ENCODE measurements around the gene LYRM4. TPM values are rescaled to one million over a fixed set of nuclear protein-coding genes. Genes with fewer than 3 reads are reported as not detected.

LYRM4 gene
- total RNA-seq, 1 donor from 2014 or later, result 34.4 TPM

- Mint-ChIP-seq H3K36me3 (ENCODE audit: insufficient read depth) (no peaks in the 10 kb centered on the region), H3K4me1 (ENCODE audit: low read depth) (peaks cover 14% of the 10 kb centered on the region), H3K9me3 (ENCODE audit: low read depth) (no peaks in the 10 kb centered on the region), H3K27me3 (no peaks in the 10 kb centered on the region), H3K4me3 (ENCODE audit: low read depth) (no peak overlapping the region), H3K27ac (no peak overlapping the region)
- no peak for TF ChIP-seq CTCF (IDR thresholded peaks at IDR 0.05; ENCODE audit: unreplicated experiment)
- no peak for DNase-seq (ENCODE audit: low spot score, unreplicated experiment)
These were observed 69.5 kb downstream of the LYRM4 start for GRCh38 chr6:5191222-5191621.

DNA sequence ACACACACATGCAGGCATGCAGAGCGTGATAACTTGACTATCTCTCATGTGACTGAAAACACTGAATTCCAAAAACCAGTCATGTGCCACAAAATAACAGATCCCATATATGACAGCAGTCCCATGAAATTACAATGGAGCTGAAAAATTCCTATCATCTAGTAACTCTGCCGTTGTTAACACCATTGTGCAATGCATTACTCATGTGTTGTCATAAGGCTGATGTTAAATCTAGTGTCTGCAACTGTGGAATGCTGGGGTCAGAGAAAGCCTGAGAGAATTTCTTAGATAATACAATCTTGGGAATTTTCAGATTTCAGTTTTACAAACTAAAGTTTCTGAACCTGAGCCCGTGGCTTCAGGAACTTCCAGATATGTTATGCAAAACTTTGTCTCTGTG is 70.2 kb downstream of the LYRM4 start:
- Mint-ChIP-seq H3K9me3 (ENCODE audit: low read depth) (no peaks in the 10 kb centered on the region), H3K27me3 (no peaks in the 10 kb centered on the region), H3K4me1 (ENCODE audit: low read depth) (peaks cover 14% of the 10 kb centered on the region), H3K27ac (no peak overlapping the region), H3K36me3 (ENCODE audit: insufficient read depth) (no peaks in the 10 kb centered on the region), H3K4me3 (ENCODE audit: low read depth) (no peak overlapping the region)
- TF ChIP-seq CTCF (IDR thresholded peaks at IDR 0.05; ENCODE audit: unreplicated experiment), result no peak
- DNase-seq (ENCODE audit: low spot score, unreplicated experiment), result no peak

DNA sequence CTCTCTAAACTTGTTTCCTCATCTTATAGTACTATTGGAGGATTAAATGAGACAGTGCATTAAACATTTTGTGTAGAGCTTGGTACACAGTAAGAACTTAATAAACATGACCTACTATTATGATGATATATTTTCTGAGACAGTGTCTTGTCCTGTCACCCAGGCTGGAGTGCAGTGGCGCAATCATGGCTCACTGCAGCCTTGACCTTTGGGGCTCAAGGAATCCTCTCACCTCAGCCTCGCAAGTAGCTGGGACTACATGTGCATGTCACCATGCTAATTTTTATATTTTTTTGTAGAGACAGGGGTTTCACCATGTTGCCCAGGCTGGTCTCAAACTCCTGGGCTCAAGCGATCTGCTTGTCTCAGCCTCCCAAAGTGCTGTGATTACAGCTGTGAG is 72.1 kb downstream of the LYRM4 start:
- Mint-ChIP-seq H3K4me3 (ENCODE audit: low read depth) (no peak overlapping the region), H3K36me3 (ENCODE audit: insufficient read depth) (no peaks in the 10 kb centered on the region), H3K27me3 (no peaks in the 10 kb centered on the region), H3K9me3 (ENCODE audit: low read depth) (no peaks in the 10 kb centered on the region), H3K27ac (no peak overlapping the region), H3K4me1 (ENCODE audit: low read depth) (peaks cover 14% of the 10 kb centered on the region)
- DNase-seq (ENCODE audit: low spot score, unreplicated experiment), result no peak
- no peak for TF ChIP-seq CTCF (IDR thresholded peaks at IDR 0.05; ENCODE audit: unreplicated experiment)

- H3K9me3 Mint-ChIP-seq (ENCODE audit: low read depth), result no peaks in the 10 kb centered on the region
- H3K27me3 Mint-ChIP-seq, result no peaks in the 10 kb centered on the region
- no peak overlapping the region for H3K27ac Mint-ChIP-seq
- peaks cover 3% of the 10 kb centered on the region for H3K36me3 Mint-ChIP-seq (ENCODE audit: insufficient read depth)
- TF ChIP-seq CTCF (IDR thresholded peaks at IDR 0.05; ENCODE audit: unreplicated experiment), result no peak
- H3K4me3 Mint-ChIP-seq (ENCODE audit: low read depth), result no peak overlapping the region
- H3K4me1 Mint-ChIP-seq (ENCODE audit: low read depth), result peaks cover 19% of the 10 kb centered on the region
- DNase-seq (ENCODE audit: low spot score, unreplicated experiment), result no peak
These were observed 75.9 kb downstream of the LYRM4 start for GRCh38 chr6:5184878-5185277.

GRCh38 chr6:5184218-5184617 is 76.5 kb downstream of the LYRM4 start:
- H3K27ac Mint-ChIP-seq, result no peak overlapping the region
- H3K4me3 Mint-ChIP-seq (ENCODE audit: low read depth), result no peak overlapping the region
- no peak for TF ChIP-seq CTCF (IDR thresholded peaks at IDR 0.05; ENCODE audit: unreplicated experiment)
- peaks cover 19% of the 10 kb centered on the region for H3K4me1 Mint-ChIP-seq (ENCODE audit: low read depth)
- no peaks in the 10 kb centered on the region for H3K27me3 Mint-ChIP-seq
- no peak for DNase-seq (ENCODE audit: low spot score, unreplicated experiment)
- peaks cover 3% of the 10 kb centered on the region for H3K36me3 Mint-ChIP-seq (ENCODE audit: insufficient read depth)
- H3K9me3 Mint-ChIP-seq (ENCODE audit: low read depth), result no peaks in the 10 kb centered on the region
